OCI-LY7 (cell line): ENCODE measurements around the gene TEX2. TPM values are rescaled to one million over a fixed set of nuclear protein-coding genes. Genes with fewer than 3 reads are reported as not detected.

Experiments used
- BruUV-seq: library from RNA; stranded (reverse); fragments of 400-500 nt; replicated peaks from 2 replicates; lab custom pipeline; 2021; lab: Mats Ljungman, UMichigan
- CTCF ChIA-PET: fragments of 300-600 bp; sonication (Branson Sonifier 250); formaldehyde crosslinking; loops from one replicate; lab custom pipeline; 2022; ENCODE audit warnings: antibody characterized with exemption; ENCODE audit not compliant: unreplicated experiment; lab: Charles Lee
- POLR2A ChIA-PET: fragments of 300-600 bp; sonication (Branson Sonifier 250); formaldehyde crosslinking; loops from one replicate; lab custom pipeline; 2022; ENCODE audit warnings: antibody characterized with exemption; lab: Charles Lee
- DNase-seq: peaks from one replicate; pipeline ENCODE4 v3.0.0-alpha.2; 2015; ENCODE audit warnings: low spot score
- H2AFZ ChIP-seq: fragments of 200-600 bp; sonication (generic), shearing (Covaris generic); 2 replicates; pipeline ENCODE4 v1.6.1; 2014; ENCODE audit warnings: mild to moderate bottlenecking, antibody characterized with exemption, low read length, moderate library complexity
- H3K27ac ChIP-seq: fragments of 200-600 bp; sonication (generic); 2 replicates; pipeline ENCODE4 v1.5.1; 2014; ENCODE audit warnings: mixed run types, low read depth, mild to moderate bottlenecking, moderate library complexity, low read length, inconsistent platforms; ENCODE audit not compliant: poor library complexity, severe bottlenecking
- H3K36me3 ChIP-seq: fragments of 200-600 bp; sonication (generic); 2 replicates; pipeline ENCODE4 v1.6.1; 2014; ENCODE audit warnings: mild to moderate bottlenecking, antibody characterized with exemption, low read length, moderate library complexity, mixed read lengths; ENCODE audit not compliant: insufficient read depth
- H3K4me1 ChIP-seq: fragments of 200-600 bp; sonication (generic); 2 replicates; pipeline ENCODE4 v1.5.1; 2014; ENCODE audit warnings: mild to moderate bottlenecking, low read length; ENCODE audit not compliant: insufficient read depth, poor library complexity, severe bottlenecking
- H3K4me2 ChIP-seq: fragments of 200-600 bp; sonication (generic); 2 replicates; pipeline ENCODE4 v1.6.1; 2014; ENCODE audit warnings: mild to moderate bottlenecking, low read length
- H3K4me3 ChIP-seq: fragments of 200-600 bp; sonication (generic); 2 replicates; pipeline ENCODE4 v1.5.1; 2014; ENCODE audit warnings: mild to moderate bottlenecking, low read depth, low read length; ENCODE audit not compliant: poor library complexity, severe bottlenecking
- H3K79me2 ChIP-seq: fragments of 200-600 bp; sonication (generic); 2 replicates; pipeline ENCODE4 v1.6.1; 2016; ENCODE audit warnings: low read depth, mild to moderate bottlenecking, low read length, moderate library complexity, mixed read lengths; ENCODE audit not compliant: insufficient read depth
- H3K9me2 ChIP-seq: fragments of 200-600 bp; sonication (generic); 2 replicates; pipeline ENCODE4 v1.6.1; 2016; ENCODE audit warnings: mild to moderate bottlenecking, low read length, mixed read lengths; ENCODE audit not compliant: insufficient read depth
- H3K9me3 ChIP-seq: fragments of 200-600 bp; sonication (generic); 2 replicates; pipeline ENCODE4 v1.6.1; 2014; ENCODE audit warnings: mild to moderate bottlenecking, mixed run types, low read length, mixed read lengths
- H4K20me1 ChIP-seq: fragments of 200-600 bp; sonication (generic); 2 replicates; pipeline ENCODE4 v1.6.1; 2014; ENCODE audit warnings: mild to moderate bottlenecking, antibody characterized with exemption, low read length, moderate library complexity, mixed read lengths; ENCODE audit not compliant: insufficient read depth
- CTCF ChIP-seq: fragments of 200-600 bp; sonication (generic); conservative IDR thresholded peaks from 2 replicates; pipeline ENCODE4 v1.5.1; 2014; ENCODE audit warnings: mild to moderate bottlenecking, antibody characterized with exemption, low read length, moderate library complexity, mixed read lengths
- EZH2phosphoT487 ChIP-seq: fragments of 200-600 bp; sonication (generic); IDR thresholded peaks from 2 replicates; pipeline ENCODE4 v1.6.1; 2018; ENCODE audit warnings: low read depth, borderline replicate concordance, mild to moderate bottlenecking, mixed run types, antibody characterized with exemption, low read length, moderate library complexity, mixed read lengths
- intact Hi-C: fragments of 100-400 bp; cut with micrococcal nuclease; formaldehyde crosslinking; loops from one replicate; pipeline ENCODE4 v1.10.0; 2022; ENCODE audit not compliant: unreplicated experiment
- small RNA-seq: library from RNA; depleted of rRNA; stranded (forward); fragments of <200 nt; gene quantifications from one replicate; pipeline ENCODE3, GENCODE V24; 2014
- total RNA-seq, 2 experiments: library from RNA; depleted of rRNA in 1 of 2; stranded (reverse); fragments of >200 nt in 1 of 2; shearing (Covaris generic) in 1 of 2; gene quantifications; 2 replicates each; pipeline ENCODE4 v1.2.3, GENCODE V29; 2014 to 2022

TEX2 gene
- total RNA-seq, 2 experiments from 2014 or later, result 7.4 to 12.4 TPM

DNA sequence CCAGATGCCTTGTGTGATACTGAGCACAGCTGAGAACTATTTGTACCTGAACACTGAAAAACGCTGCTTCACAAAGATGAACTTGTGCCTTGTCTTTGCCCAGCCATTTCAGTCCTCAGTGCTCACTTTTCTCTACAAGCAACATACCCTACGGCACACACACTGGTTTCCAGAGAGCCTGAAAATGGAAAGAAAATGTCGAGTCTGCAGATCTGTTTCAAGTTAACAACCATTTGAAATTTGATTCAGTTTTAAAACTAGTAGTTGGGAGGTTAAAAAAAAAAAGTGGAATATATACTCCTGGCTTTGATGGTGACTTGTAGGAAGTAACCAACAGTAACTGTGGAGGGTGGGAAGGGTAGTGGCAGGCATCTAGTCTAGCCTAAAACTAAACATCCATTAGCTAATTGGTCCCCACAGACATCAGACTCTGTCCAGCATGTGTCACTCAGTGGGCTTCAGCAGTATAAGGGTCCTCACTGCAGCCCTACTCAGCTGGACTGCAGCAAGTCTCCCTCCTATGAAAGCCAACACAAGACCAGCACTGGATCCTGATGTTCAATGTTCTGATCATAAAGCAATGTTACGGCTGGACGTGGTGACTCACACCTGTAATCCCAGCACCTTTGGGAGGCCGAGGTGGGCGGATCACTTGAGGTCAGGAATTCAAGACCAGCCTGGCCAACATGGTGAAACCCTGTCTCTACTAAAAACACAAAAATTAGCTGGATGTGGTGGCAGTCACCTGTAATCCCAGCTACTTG is 160.3 kb downstream of the TEX2 start:
- BruUV-seq, result no TSS peak
- CTCF ChIA-PET, result interaction anchor here (1.1 kb wide), 1 partner anchor 29 kb away, joined by 3 read pairs; no protein-coding TSS in a partner anchor
- H3K9me2 ChIP-seq, result no peaks in the 10 kb centered on the region
- H3K4me2 ChIP-seq, result 0 out of 2 replicates have a peak overlapping the region, but pooled peaks have one; percentile 62
- peaks cover 10% of the 10 kb centered on the region; the same call in 1 of the 2 replicates for H3K36me3 ChIP-seq
- POLR2A ChIA-PET, result interaction anchor here (0.7 to 5.7 kb wide), 6 partner anchors 13 to 181 kb away, joined by 3 to 42 read pairs (median 4); no protein-coding TSS in a partner anchor
- intact Hi-C loops, result no loop called here
- H2AFZ ChIP-seq, result no peak overlapping the region
- no peak overlapping the region for H3K4me3 ChIP-seq
- H3K27ac ChIP-seq, result peak overlapping the region; percentile 83
- H4K20me1 ChIP-seq, result no peaks in the 10 kb centered on the region
- peaks cover 42% of the 10 kb centered on the region; the same call in 1 of the 2 replicates for H3K79me2 ChIP-seq
- DNase-seq, result no peak
- H3K9me3 ChIP-seq, result no peaks in the 10 kb centered on the region
- peaks cover 64% of the 10 kb centered on the region for H3K4me1 ChIP-seq
- no peak for TF ChIP-seq EZH2phosphoT487
- no peak for TF ChIP-seq CTCF

- ChIA-PET CTCF (no interaction called here), POLR2A (no interaction called here)
- H3K4me2 ChIP-seq, result no peak overlapping the region
- peaks cover 35% of the 10 kb centered on the region for H3K36me3 ChIP-seq
- H4K20me1 ChIP-seq, result no peaks in the 10 kb centered on the region
- no peak overlapping the region for H3K27ac ChIP-seq
- DNase-seq, result no peak
- no peak overlapping the region for H3K4me3 ChIP-seq
- H3K79me2 ChIP-seq, result peaks cover 21% of the 10 kb centered on the region; the same call in 1 of the 2 replicates
- H3K9me3 ChIP-seq, result no peaks in the 10 kb centered on the region
- TF ChIP-seq CTCF, result no peak
- H3K9me2 ChIP-seq, result no peaks in the 10 kb centered on the region
- intact Hi-C loops, result no loop called here
- BruUV-seq, result no TSS peak
- H3K4me1 ChIP-seq, result peaks cover 49% of the 10 kb centered on the region
- no peak overlapping the region for H2AFZ ChIP-seq
These were observed 163.5 kb downstream of the TEX2 start for GRCh38 chr17:64099543-64099942.

Small RNA genes within 50 kb of the gene (small RNA-seq; reads per million reads assigned to genes)
- 76,499 reads per million, percentile 100 among the genes with 10 or more reads in this experiment for gene SNORD104

Other genes starting within 250 kb of the TEX2 start
- 76.4 and 112 TPM in 2 replicates for gene ICAM2, start 242.6 kb downstream of the TEX2 start, total RNA-seq (2014; rRNA removed; shearing (Covaris generic))
- gene ICAM2, start 242.6 kb downstream of the TEX2 start, total RNA-seq (2022), result 79.1 and 88.7 TPM in 2 replicates
- gene ERN1, start 133.1 kb downstream of the TEX2 start, total RNA-seq (2014; rRNA removed; shearing (Covaris generic)), result 14.7 and 22.0 TPM in 2 replicates
- gene ERN1, start 133.1 kb downstream of the TEX2 start, total RNA-seq (2022), result 65.6 and 70.3 TPM in 2 replicates
- gene PECAM1, start 127.6 kb upstream of the TEX2 start, total RNA-seq (2014; rRNA removed; shearing (Covaris generic)), result 14.1 and 16.6 TPM in 2 replicates
- gene PECAM1, start 127.6 kb upstream of the TEX2 start, total RNA-seq (2022), result 25.8 and 28.4 TPM in 2 replicates
- 68.7 and 73.6 TPM in 2 replicates for gene MILR1, start 185.9 kb upstream of the TEX2 start, total RNA-seq (2014; rRNA removed; shearing (Covaris generic))
- gene MILR1, start 185.9 kb upstream of the TEX2 start, total RNA-seq (2022), result 92.2 and 101 TPM in 2 replicates
- 22.9 and 31.4 TPM in 2 replicates for gene POLG2, start 233.8 kb upstream of the TEX2 start, total RNA-seq (2014; rRNA removed; shearing (Covaris generic))
- 51.1 and 54.4 TPM in 2 replicates for gene POLG2, start 233.8 kb upstream of the TEX2 start, total RNA-seq (2022)
- 362 and 461 TPM in 2 replicates for gene DDX5, start 243.0 kb upstream of the TEX2 start, total RNA-seq (2014; rRNA removed; shearing (Covaris generic))
- 815 and 857 TPM in 2 replicates for gene DDX5, start 243.0 kb upstream of the TEX2 start, total RNA-seq (2022)
- 62.7 and 87.9 TPM in 2 replicates for gene CEP95, start 243.7 kb upstream of the TEX2 start, total RNA-seq (2014; rRNA removed; shearing (Covaris generic))
- 89.6 and 101 TPM in 2 replicates for gene CEP95, start 243.7 kb upstream of the TEX2 start, total RNA-seq (2022)